ENCODE data around the gene NMT2.

GRCh38 chr10:15155978-15156656, 12.4 kb downstream of the NMT2 start:
- TF ChIP-seq POLR2A (IDR thresholded peaks at IDR 0.05; ENCODE audit: low read depth, low read length) = no peak
- no peak for TF ChIP-seq POLR2AphosphoS5 (IDR thresholded peaks at IDR 0.05; ENCODE audit: low read depth, low read length)
